ENCODE results near the gene ASMTL.
"Not testable (repeated sequence)": the region's sequence is repeated elsewhere in the genome, so short reads cannot be mapped to it uniquely, and the experiment has no call there.

Gene ASMTL

GRCh38 chrX:1482530-1482928, 29.8 kb upstream of the ASMTL start:
- DNase-seq (ENCODE audit: low spot score), result not testable (repeated sequence)

- peak; percentile 80 for DNase-seq (ENCODE audit: low spot score)
Observed at GRCh38 chrX:1481636-1482529, 29.2 kb upstream of the ASMTL start.

- DNase-seq (ENCODE audit: low spot score), result no peak
Observed at GRCh38 chrX:1480082-1480785, 27.5 kb upstream of the ASMTL start.

GRCh38 chrX:1477801-1478458, 25.2 kb upstream of the ASMTL start:
- no peak for DNase-seq (ENCODE audit: low spot score)

DNA sequence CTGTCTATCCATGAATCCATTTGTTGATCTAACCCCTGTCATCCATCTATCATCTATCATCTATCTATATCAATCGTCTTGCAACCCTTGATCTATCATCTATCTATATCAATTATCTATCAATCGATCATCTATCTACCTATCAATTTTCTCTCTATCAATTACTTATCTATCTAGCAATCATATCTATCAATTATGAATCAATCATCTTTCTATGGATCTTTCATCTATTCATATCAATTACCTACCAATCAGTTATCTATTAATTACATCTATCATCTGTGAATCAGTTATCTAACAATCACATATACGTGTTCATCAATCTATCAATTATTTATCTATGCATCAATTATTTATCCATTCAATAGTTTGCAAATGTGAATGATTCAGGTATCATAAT, 24.5 kb upstream of the ASMTL start:
- no peak for DNase-seq (ENCODE audit: low spot score)

GRCh38 chrX:1476682-1477081, 24.0 kb upstream of the ASMTL start:
- no peak for DNase-seq (ENCODE audit: low spot score)

DNA sequence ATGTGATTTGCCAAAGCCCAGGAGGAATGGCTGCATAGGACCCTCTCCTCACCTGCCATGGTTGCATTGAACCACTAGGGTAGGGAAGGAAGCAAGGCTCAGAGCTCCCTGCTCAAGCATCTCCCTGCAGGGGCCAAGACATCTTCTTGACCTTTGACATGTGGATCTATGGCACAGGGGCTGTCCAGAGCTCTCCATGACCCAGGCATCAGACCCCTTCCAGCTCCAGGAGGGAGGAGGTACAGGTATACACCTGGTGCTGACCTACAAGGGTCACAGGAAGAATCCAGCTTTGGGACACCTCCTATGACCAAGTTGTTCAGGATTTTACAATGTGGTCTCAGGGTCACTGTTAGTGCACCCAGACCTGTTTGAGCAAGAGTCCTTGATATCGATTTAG, 23.2 kb upstream of the ASMTL start:
- DNase-seq (ENCODE audit: low spot score), result no peak

GRCh38 chrX:1475481-1475880, 22.8 kb upstream of the ASMTL start:
- DNase-seq (ENCODE audit: low spot score), result no peak

- DNase-seq (ENCODE audit: low spot score), result not testable (repeated sequence)
Observed at GRCh38 chrX:1474593-1474992, 21.9 kb upstream of the ASMTL start.

DNA sequence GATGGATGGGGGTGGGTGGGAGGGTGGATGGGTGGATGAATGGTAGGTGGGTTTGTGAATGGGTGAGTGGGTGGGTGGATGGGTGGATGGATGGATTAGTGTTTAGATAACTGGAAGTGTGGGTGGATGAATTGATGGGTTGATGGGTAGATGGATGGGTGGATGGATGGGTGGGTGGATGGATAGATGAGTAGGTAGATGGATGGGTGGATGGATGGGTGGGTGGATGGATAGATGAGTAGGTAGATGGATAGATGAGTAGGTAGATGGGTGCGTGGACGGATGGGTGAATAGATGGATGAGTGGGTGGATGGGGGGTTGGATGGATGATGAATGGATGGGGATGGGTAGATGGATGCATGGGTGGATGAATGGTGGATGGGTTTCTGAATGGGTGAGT, 20.3 kb upstream of the ASMTL start:
- no peak for DNase-seq (ENCODE audit: low spot score)

DNA sequence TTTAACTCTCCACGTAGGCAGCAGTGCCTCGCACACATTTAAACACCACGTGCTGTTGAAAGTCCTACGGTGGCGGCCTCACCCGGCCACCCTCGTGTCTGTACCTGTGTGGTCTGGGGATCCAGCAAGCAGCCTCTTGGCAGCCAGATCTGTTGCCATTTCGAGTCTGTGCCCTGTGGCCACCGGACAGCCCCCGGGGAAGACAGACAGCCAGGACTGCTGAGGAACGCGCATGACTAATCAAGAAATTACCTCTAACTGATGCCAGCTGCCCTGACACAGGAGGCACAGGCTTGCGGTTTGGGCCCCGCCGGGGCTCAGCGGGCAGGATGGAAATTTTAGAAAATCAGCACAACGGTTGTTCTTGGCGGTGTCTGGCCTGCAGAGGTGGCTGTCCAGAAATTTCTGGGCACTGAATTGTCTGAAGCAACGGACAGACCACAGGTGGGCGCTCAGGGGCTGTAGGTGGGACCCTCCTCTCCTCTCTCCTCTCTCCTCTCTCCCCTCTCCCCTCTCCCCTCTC, 15.6 kb upstream of the ASMTL start:
- DNase-seq (ENCODE audit: low spot score), result peak; percentile 77

DNA sequence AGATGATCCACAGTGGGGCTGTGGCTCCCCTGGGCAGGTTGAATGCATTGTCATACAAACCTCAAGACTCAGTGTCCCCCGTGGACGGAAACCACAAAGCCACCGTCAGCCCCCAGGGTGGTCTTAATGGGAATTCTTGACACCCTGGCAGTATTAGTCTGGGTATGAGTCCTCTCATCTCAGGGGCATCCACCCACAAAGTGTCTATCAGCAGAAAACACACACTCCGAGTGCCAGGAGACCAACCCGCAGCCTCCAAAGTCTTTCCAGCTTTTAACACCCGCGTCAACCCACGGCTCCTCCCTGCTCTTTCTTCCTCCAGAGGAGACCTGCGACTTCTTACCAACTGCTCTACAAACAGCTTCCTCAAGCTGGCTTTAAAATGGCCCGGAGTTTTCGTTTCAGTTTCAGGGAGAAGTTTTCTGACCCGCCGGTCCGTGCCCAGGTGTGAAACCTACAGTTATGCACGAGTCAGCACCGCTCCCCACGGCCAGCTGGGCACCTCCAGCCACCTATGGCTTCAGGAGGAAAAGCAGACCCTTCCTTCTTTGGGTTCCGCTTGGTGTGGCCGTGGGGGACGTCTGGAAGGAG, 14.4 kb upstream of the ASMTL start:
- peak; percentile 46 for DNase-seq (ENCODE audit: low spot score)

GRCh38 chrX:1466232-1466661, 13.5 kb upstream of the ASMTL start:
- no peak for DNase-seq (ENCODE audit: low spot score)

- DNase-seq (ENCODE audit: low spot score), result no peak
Observed at GRCh38 chrX:1465286-1466231, 12.8 kb upstream of the ASMTL start.

DNA sequence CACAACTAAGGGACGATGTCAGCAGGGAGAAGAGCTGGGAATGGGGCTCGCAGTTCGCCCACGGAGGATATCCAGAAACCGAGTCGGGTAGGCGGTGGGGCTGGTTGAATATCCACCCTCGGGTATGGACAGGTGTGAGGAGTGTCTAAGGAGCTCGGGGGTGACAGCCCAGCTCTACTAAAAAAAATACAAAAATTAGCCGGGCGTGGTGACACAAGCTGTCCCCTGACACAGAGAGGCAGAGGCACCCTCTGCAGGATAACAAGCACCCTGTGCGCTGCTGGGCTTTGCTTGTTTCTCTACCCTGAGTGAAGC, 12.2 kb upstream of the ASMTL start:
- DNase-seq (ENCODE audit: low spot score), result no peak

DNA sequence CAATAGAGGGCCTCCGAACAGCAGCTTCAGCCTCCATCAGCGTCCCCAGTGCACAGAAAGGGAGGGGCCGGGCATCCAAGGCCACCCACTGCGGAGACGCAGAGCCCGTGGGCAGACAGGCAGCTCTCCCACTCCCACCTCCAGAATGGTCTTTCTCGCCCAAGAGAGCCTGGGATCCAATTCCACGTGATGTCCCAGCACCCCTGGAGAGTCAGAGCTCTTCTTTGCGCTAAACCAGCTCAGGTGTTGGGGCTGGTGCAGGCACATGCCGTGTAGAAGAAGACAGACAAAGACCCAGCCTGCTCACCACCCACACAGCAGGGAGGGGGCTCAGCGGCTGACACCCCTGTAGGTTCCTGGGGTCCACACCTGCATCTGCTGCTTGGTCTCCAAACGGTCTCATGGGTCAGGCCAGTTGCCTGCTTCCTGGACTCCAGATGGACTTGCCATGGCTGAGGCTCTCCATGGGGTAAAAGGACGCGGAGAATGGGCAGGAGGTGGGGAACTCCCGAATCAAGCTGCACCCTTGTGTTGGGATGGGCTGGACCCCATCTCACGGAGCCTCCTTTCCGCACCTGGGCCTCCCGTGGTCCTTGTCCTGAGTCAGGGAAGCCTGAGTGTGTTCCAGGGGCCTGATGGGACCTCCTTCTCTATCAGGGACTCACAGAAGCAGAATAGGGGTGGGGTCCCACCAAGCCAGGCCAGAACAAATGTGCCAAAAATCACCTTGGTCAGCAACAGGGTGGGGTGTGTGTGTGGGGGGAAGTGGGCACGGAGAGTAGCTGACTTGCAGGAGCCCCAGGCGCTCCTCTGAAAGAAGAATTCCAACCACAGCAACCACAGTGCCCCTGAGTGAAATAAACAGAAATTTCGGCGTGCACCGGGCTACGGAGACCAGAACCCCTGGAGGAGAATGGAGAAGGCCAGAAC, 11.6 kb upstream of the ASMTL start:
- DNase-seq (ENCODE audit: low spot score), result peak; percentile 32

DNA sequence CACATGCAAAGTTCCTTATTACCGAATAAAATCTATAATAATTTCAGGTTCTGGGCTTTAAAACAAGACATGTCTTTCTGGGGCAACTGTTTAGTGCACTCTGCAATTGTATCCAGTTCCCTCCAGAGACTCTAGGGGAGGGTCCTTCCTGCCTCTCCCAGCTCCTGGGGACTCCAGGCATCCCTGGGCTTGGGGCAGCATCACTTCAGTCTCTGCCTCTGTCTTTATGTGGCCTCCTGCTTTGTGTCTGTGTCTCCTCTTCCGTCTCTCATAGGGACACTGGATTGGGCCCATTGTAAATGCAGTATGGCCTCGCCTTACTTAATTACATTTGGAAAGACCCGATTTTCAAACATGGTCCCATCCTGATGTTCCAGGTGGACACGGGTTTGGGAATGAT, 10.9 kb upstream of the ASMTL start:
- DNase-seq (ENCODE audit: low spot score), result no peak

DNA sequence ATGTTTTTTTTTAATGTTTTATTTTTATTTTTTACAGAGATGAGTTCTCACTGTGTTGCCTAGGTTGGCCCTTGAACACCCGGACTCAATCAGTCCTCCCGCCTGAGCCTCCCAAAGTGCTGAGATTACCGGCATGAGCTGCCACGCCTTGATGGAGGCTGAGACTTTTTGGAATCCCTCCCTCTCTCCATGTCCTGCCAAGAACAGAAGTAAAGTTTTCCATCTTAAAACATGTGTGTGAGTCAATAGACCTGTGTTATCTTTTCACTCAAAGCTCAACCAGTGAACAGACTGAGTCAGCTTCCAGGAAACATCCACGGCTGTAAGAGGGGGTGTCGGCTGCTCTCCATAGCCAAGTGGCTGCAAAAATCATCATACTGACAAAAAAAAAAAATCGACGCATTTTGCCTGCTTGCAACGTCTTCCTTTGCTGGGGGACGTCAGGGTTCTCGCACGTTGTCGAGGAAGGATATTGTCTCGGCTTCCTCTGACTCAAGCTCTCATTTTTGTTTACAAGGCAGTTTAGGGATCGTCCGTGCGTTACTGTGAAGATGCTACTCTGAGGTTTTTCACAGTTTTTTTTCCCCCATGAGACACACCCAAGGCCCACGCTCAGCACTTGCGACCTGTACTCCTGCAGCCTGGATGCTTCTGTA, 10.0 kb upstream of the ASMTL start:
- peak; percentile 89 for DNase-seq (ENCODE audit: low spot score)

GRCh38 chrX:1462110-1462509, 9.4 kb upstream of the ASMTL start:
- no peak for DNase-seq (ENCODE audit: low spot score)

DNA sequence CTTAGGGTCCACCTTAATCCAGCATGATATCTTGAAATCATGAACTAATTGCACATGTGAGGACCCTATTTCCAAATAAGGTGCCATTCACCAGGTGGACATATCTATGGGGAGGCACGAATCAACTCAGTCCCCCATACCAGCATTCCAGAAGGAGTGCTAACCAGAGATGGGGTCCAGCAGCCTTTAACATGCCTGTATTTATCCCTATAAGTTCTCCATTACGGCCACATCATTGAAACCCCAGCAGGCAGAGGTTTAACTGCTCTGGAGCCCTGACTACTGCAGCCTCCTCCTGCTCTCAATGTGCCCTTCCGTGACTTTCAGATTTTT, 3.2 kb upstream of the ASMTL start:
- DNase-seq (ENCODE audit: low spot score), result no peak
